Measurements from ENCODE around the gene SPECC1. TPM values are rescaled to one million over a fixed set of nuclear protein-coding genes. Genes with fewer than 3 reads are reported as not detected.

SPECC1 gene
- total RNA-seq, 2 donors from 2014 or later, result 10.3 to 13.5 TPM

DNA sequence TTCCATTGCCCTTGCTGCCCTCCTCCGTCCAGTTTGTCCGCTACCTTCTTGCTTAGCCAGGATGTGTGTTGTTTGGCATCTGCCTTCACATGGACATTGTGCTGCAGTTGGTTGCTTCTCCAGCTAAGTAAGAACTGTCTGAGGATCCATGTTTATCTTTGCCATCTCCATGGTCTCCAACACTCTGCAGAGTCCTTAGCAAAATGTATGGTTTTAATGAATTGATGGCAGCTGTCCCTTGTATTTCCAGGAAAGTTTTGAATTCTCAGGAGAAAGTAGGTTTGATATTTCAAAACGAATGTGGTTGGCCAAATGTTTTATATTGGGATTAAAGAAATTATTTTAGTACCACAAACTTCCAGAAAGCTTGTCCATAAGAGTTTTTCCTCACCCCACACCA is 160.9 kb downstream of the SPECC1 start:
- H3K27me3 ChIP-seq, result no peaks in the 10 kb centered on the region
- no peaks in the 10 kb centered on the region for H3K36me3 ChIP-seq
- no peaks in the 10 kb centered on the region for H3K4me1 ChIP-seq
- no peak for TF ChIP-seq CTCF (IDR thresholded peaks at IDR 0.05)
- no peak for DNase-seq (ENCODE audit: low spot score)
- H3K9me3 ChIP-seq, result no peaks in the 10 kb centered on the region
- H3K4me3 ChIP-seq, result no peak overlapping the region
- H3K27ac ChIP-seq, result no peak overlapping the region

- Histone ChIP-seq H3K36me3 (no peaks in the 10 kb centered on the region), H3K27me3 (no peaks in the 10 kb centered on the region), H3K4me3 (no peak overlapping the region), H3K9me3 (no peaks in the 10 kb centered on the region), H3K27ac (no peak overlapping the region), H3K4me1 (no peaks in the 10 kb centered on the region)
- TF ChIP-seq CTCF (IDR thresholded peaks at IDR 0.05), result no peak
- no peak for DNase-seq (ENCODE audit: low spot score)
Measured at GRCh38 chr17:20171741-20172365, 162.7 kb downstream of the SPECC1 start.

- Histone ChIP-seq H3K27me3 (no peaks in the 10 kb centered on the region), H3K9me3 (no peaks in the 10 kb centered on the region), H3K36me3 (no peaks in the 10 kb centered on the region), H3K4me1 (no peaks in the 10 kb centered on the region), H3K4me3 (no peak overlapping the region), H3K27ac (no peak overlapping the region)
- DNase-seq (ENCODE audit: low spot score), result no peak
- TF ChIP-seq CTCF (IDR thresholded peaks at IDR 0.05), result no peak
Measured at GRCh38 chr17:20172376-20172775, 163.2 kb downstream of the SPECC1 start.

- Histone ChIP-seq H3K4me3 (no peak overlapping the region), H3K9me3 (no peaks in the 10 kb centered on the region), H3K27ac (no peak overlapping the region), H3K36me3 (no peaks in the 10 kb centered on the region), H3K27me3 (no peaks in the 10 kb centered on the region), H3K4me1 (no peaks in the 10 kb centered on the region)
- no peak for DNase-seq (ENCODE audit: low spot score)
- TF ChIP-seq CTCF (IDR thresholded peaks at IDR 0.05), result no peak
Measured at GRCh38 chr17:20173091-20173490, 163.9 kb downstream of the SPECC1 start.

DNA sequence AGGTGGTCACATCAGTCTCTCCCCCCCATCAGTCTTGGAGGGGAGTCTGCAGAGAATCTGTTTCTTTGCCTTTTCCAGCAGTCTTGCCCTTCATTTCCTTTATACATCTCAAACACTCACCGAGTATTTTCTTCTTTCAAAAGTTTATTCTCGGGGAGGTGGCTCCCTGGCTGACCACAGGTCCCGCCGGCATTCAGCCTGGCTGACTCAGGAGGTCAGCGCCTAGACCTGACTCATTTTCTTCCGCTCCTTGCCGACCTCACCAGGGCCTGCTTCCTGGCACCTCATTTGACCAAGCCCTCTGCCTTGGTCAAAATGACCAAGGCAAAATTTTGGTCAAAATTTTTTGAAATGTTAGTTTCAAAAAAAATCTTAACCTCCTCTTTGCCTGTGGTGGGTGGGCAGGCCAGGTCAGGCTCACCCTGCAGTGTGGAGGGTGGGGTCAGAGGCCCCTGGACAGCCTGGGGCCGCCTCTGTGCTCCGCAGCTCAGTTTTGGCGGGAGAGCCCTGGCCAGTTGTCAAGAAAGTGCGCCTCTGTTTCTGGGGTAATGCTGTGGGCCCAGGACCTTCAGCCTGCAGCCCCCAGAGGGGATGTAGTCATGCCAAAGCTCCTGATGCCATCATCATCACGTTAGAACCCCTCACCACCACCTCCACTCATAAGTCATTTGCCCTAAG is 165.6 kb downstream of the SPECC1 start:
- DNase-seq (ENCODE audit: low spot score), result no peak
- TF ChIP-seq CTCF (IDR thresholded peaks at IDR 0.05), result no peak
- H3K4me3 ChIP-seq, result no peak overlapping the region
- H3K27ac ChIP-seq, result no peak overlapping the region
- no peaks in the 10 kb centered on the region for H3K4me1 ChIP-seq
- no peaks in the 10 kb centered on the region for H3K36me3 ChIP-seq
- H3K9me3 ChIP-seq, result no peaks in the 10 kb centered on the region
- no peaks in the 10 kb centered on the region for H3K27me3 ChIP-seq

GRCh38 chr17:20179041-20179440 is 169.9 kb downstream of the SPECC1 start:
- Histone ChIP-seq H3K27me3 (no peaks in the 10 kb centered on the region), H3K27ac (no peak overlapping the region), H3K4me3 (no peak overlapping the region), H3K4me1 (no peaks in the 10 kb centered on the region), H3K9me3 (no peaks in the 10 kb centered on the region), H3K36me3 (no peaks in the 10 kb centered on the region)
- DNase-seq (ENCODE audit: low spot score), result no peak
- TF ChIP-seq CTCF (IDR thresholded peaks at IDR 0.05), result no peak
